ENCODE data around the gene MYLK.

GRCh38 chr3:123686251-123686650 is 197.9 kb downstream of the MYLK start:
- TF ChIP-seq CTCF (IDR thresholded peaks at IDR 0.05) (no peak), POLR2AphosphoS5 (IDR thresholded peaks at IDR 0.05) (no peak)

Measured in stomach (tissue), 4 donors.